MM.1S (cell line): ENCODE results near the gene ZRSR2.
A peak's percentile ranks its signal among the peaks of the same experiment; 100 is the strongest.

Source experiments
- DNase-seq: peaks from one replicate; pipeline ENCODE4 v3.0.0-alpha.2; 2015
- H2AFZ ChIP-seq: fragments of 300-600 bp; sonication (generic); 2 replicates; pipeline ENCODE4 v1.6.0; 2016; ENCODE audit warnings: antibody characterized with exemption, low read length
- H3F3A ChIP-seq: fragments of 300-600 bp; sonication (generic); 2 replicates; pipeline ENCODE4 v1.6.1; 2016; ENCODE audit warnings: mild to moderate bottlenecking, antibody characterized with exemption, low read length, moderate library complexity, mixed read lengths; ENCODE audit not compliant: insufficient read depth
- H3K27ac ChIP-seq: fragments of 300-600 bp; sonication (generic); 2 replicates; pipeline ENCODE4 v1.5.1; 2016; ENCODE audit warnings: mild to moderate bottlenecking, low read length
- H3K27me3 ChIP-seq: fragments of 300-600 bp; sonication (generic); replicated peaks from 2 replicates; pipeline ENCODE4 v1.6.0; 2016; ENCODE audit warnings: low read length; ENCODE audit not compliant: insufficient read depth
- H3K36me3 ChIP-seq: fragments of 300-600 bp; sonication (generic); replicated peaks from 2 replicates; pipeline ENCODE4 v1.6.1; 2016; ENCODE audit warnings: mild to moderate bottlenecking, low read length, mixed read lengths; ENCODE audit not compliant: insufficient read depth
- H3K4me1 ChIP-seq: fragments of 300-600 bp; sonication (generic); 2 replicates; pipeline ENCODE4 v1.6.1; 2016; ENCODE audit warnings: low read length, mixed read lengths
- H3K4me2 ChIP-seq: fragments of 300-600 bp; sonication (generic); 2 replicates; pipeline ENCODE4 v1.6.0; 2016; ENCODE audit warnings: low read depth, low read length
- H3K4me3 ChIP-seq: fragments of 300-600 bp; sonication (generic); 2 replicates; pipeline ENCODE4 v1.5.1; 2016; ENCODE audit warnings: low read length, mixed read lengths
- H3K79me2 ChIP-seq: fragments of 300-600 bp; sonication (generic); 2 replicates; pipeline ENCODE4 v1.6.1; 2016; ENCODE audit warnings: mixed run types, low read length, mixed read lengths
- H3K9ac ChIP-seq: fragments of 300-600 bp; sonication (generic); 2 replicates; pipeline ENCODE4 v1.6.1; 2016; ENCODE audit warnings: low read length, mixed read lengths
- H3K9me2 ChIP-seq: fragments of 300-600 bp; sonication (generic); replicated peaks from 2 replicates; pipeline ENCODE4 v1.6.1; 2016; ENCODE audit warnings: mild to moderate bottlenecking, low read length, mixed read lengths; ENCODE audit not compliant: insufficient read depth
- H3K9me3 ChIP-seq: fragments of 300-600 bp; sonication (generic); replicated peaks from 2 replicates; pipeline ENCODE4 v1.6.1; 2016; ENCODE audit warnings: mild to moderate bottlenecking, low read length, mixed read lengths; ENCODE audit not compliant: insufficient read depth
- H4K20me1 ChIP-seq: fragments of 300-600 bp; sonication (generic); 2 replicates; pipeline ENCODE4 v1.6.1; 2016; ENCODE audit warnings: mild to moderate bottlenecking, low read length, moderate library complexity, mixed read lengths; ENCODE audit not compliant: insufficient read depth
- CTCF ChIP-seq: fragments of 300-600 bp; sonication (generic); IDR thresholded peaks from 2 replicates; pipeline ENCODE4 v1.5.1; 2016; ENCODE audit warnings: antibody characterized with exemption, low read length, mixed read lengths
- EZH2 ChIP-seq: fragments of 300-600 bp; sonication (generic); optimal IDR thresholded peaks from 2 replicates; pipeline ENCODE3; 2017; ENCODE audit warnings: low read depth, mild to moderate bottlenecking, antibody characterized with exemption, low read length, mixed read lengths
- EZH2phosphoT487 ChIP-seq: fragments of 300-600 bp; sonication (generic); IDR thresholded peaks from 2 replicates; pipeline ENCODE4 v1.6.1; 2018; ENCODE audit warnings: antibody characterized with exemption, low read length

Gene ZRSR2

GRCh38 chrX:15747626-15748173, 42.6 kb upstream of the ZRSR2 start:
- no peak overlapping the region for H3K4me2 ChIP-seq
- H3K4me1 ChIP-seq: peaks cover 23% of the 10 kb centered on the region
- no peak overlapping the region for H3K27ac ChIP-seq
- H3K4me3 ChIP-seq: no peak overlapping the region
- H2AFZ ChIP-seq: no peak overlapping the region
- no peak for DNase-seq
- TF ChIP-seq CTCF (no peak), EZH2phosphoT487 (no peak), EZH2 (no peak)
- H3K79me2 ChIP-seq: no peaks in the 10 kb centered on the region
- H4K20me1 ChIP-seq: no peaks in the 10 kb centered on the region
- H3K9me3 ChIP-seq: no peaks in the 10 kb centered on the region
- H3F3A ChIP-seq: 0 out of 2 replicates have a peak, but pooled peaks cover 7% of the 10 kb centered on the region
- no peaks in the 10 kb centered on the region for H3K36me3 ChIP-seq
- no peaks in the 10 kb centered on the region for H3K27me3 ChIP-seq
- no peaks in the 10 kb centered on the region for H3K9me2 ChIP-seq
- H3K9ac ChIP-seq: no peak overlapping the region

GRCh38 chrX:15748841-15749240, 41.4 kb upstream of the ZRSR2 start:
- Histone ChIP-seq H3K36me3 (no peaks in the 10 kb centered on the region), H3K9me2 (no peaks in the 10 kb centered on the region), H3K9me3 (no peaks in the 10 kb centered on the region), H4K20me1 (no peaks in the 10 kb centered on the region), H3K4me3 (no peak overlapping the region), H3K4me2 (no peak overlapping the region), H2AFZ (no peak overlapping the region), H3K79me2 (no peaks in the 10 kb centered on the region), H3K27me3 (no peaks in the 10 kb centered on the region), H3K27ac (no peak overlapping the region), H3K4me1 (peaks cover 23% of the 10 kb centered on the region), H3K9ac (no peak overlapping the region), H3F3A (0 out of 2 replicates have a peak, but pooled peaks cover 7% of the 10 kb centered on the region)
- no peak for DNase-seq
- TF ChIP-seq CTCF: no peak
- TF ChIP-seq EZH2: no peak
- no peak for TF ChIP-seq EZH2phosphoT487

GRCh38 chrX:15749642-15750610, 40.4 kb upstream of the ZRSR2 start:
- Histone ChIP-seq H3K4me1 (peaks cover 23% of the 10 kb centered on the region), H3K27ac (peak overlapping the region; percentile 72), H3K4me3 (no peak overlapping the region), H3K9me3 (no peaks in the 10 kb centered on the region), H3K79me2 (no peaks in the 10 kb centered on the region), H3K4me2 (peak overlapping the region; percentile 40), H4K20me1 (no peaks in the 10 kb centered on the region), H3F3A (0 out of 2 replicates have a peak, but pooled peaks cover 7% of the 10 kb centered on the region), H3K9ac (peak overlapping the region; percentile 22; the same call in 1 of the 2 replicates), H3K36me3 (no peaks in the 10 kb centered on the region), H3K9me2 (no peaks in the 10 kb centered on the region), H2AFZ (peak overlapping the region; percentile 63), H3K27me3 (no peaks in the 10 kb centered on the region)
- TF ChIP-seq EZH2: no peak
- peak; percentile 51 for DNase-seq
